ENCODE measurements around the gene KDM1A.

Gene KDM1A

GRCh38 chr1:23035823-23036452, 16.7 kb downstream of the KDM1A start:
- no peak for DNase-seq (ENCODE audit: insufficient read length, low spot score)
- no peak for TF ChIP-seq CTCF (IDR thresholded peaks at IDR 0.05; ENCODE audit: insufficient read depth, missing control alignments)
- FAIRE-seq, result no peak

- DNase-seq (ENCODE audit: insufficient read length, low spot score) (no peak), FAIRE-seq (no peak)
- no peak for TF ChIP-seq CTCF (IDR thresholded peaks at IDR 0.05; ENCODE audit: insufficient read depth, missing control alignments)
Observed at GRCh38 chr1:23037081-23037740, 17.9 kb downstream of the KDM1A start.

- no peak for FAIRE-seq
- no peak for TF ChIP-seq CTCF (IDR thresholded peaks at IDR 0.05; ENCODE audit: insufficient read depth, missing control alignments)
- DNase-seq (ENCODE audit: insufficient read length, low spot score), result no peak
Observed at GRCh38 chr1:23039308-23039826, 20.1 kb downstream of the KDM1A start.

DNA sequence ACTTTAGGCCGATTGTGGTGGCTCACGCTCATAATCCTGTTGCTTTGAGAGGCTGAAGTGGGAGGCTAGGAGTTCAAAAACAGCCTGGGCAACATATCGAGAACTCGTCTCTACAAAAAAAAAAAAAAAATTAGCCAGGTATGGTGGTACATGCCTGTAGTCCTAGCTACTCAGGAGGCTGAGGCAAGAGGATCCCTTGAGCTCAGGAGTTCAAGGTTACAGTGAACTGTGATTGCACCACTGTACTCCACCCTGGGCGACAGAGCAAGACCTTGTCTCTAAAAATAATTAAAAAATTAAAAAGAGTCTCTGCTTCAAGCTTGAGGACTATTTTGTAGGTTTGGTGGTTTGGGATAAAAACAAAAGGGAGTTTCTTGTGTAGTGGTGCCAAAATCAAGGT, 21.2 kb downstream of the KDM1A start:
- no peak for TF ChIP-seq CTCF (IDR thresholded peaks at IDR 0.05; ENCODE audit: insufficient read depth, missing control alignments)
- DNase-seq (ENCODE audit: insufficient read length, low spot score) (no peak), FAIRE-seq (no peak)

GRCh38 chr1:23044035-23044434, 24.8 kb downstream of the KDM1A start:
- no peak for TF ChIP-seq CTCF (IDR thresholded peaks at IDR 0.05; ENCODE audit: insufficient read depth, missing control alignments)
- FAIRE-seq, result no peak
- no peak for DNase-seq (ENCODE audit: insufficient read length, low spot score)

DNA sequence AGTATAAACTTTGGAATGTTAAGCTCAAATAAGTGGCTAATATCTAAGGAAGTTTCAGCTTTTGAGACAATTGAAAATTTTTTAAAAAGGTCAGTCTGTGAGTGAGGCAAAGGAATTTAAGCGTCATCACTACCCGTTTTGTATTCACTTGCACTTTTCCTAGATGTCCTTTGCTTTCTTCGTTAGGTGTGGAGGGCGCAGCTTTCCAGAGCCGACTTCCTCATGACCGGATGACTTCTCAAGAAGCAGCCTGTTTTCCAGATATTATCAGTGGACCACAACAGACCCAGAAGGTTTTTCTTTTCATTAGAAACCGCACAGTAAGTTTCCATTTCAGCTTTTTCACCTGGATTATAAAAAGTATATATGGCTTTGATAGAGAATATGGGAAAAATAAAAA, 30.9 kb downstream of the KDM1A start:
- FAIRE-seq (no peak), DNase-seq (ENCODE audit: insufficient read length, low spot score) (no peak)
- no peak for TF ChIP-seq CTCF (IDR thresholded peaks at IDR 0.05; ENCODE audit: insufficient read depth, missing control alignments)

GRCh38 chr1:23051290-23051909, 32.1 kb downstream of the KDM1A start:
- FAIRE-seq (no peak), DNase-seq (ENCODE audit: insufficient read length, low spot score) (no peak)
- no peak for TF ChIP-seq CTCF (IDR thresholded peaks at IDR 0.05; ENCODE audit: insufficient read depth, missing control alignments)

Data from D721Med (cell line).